ENCODE data around the gene DAAM1.

DNA sequence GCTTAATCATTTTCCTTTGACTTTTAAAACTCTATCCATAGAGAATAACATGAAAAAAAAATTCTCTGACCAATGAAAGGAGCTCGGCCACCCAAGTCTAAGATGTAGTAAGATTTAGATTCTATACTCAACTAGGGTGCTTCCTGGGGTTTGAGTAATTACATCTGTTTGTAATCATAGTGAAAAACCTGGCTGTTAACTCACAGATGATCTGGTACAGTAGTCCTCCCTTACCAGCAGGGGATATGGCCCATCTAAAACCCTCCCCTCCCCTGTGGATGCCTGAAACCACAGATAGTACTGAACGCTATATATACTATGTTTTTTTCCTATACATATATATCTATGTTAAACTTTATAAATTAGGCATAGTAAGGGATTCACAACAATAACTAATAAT is 89.2 kb downstream of the DAAM1 start:
- TF ChIP-seq, protein P1, sequence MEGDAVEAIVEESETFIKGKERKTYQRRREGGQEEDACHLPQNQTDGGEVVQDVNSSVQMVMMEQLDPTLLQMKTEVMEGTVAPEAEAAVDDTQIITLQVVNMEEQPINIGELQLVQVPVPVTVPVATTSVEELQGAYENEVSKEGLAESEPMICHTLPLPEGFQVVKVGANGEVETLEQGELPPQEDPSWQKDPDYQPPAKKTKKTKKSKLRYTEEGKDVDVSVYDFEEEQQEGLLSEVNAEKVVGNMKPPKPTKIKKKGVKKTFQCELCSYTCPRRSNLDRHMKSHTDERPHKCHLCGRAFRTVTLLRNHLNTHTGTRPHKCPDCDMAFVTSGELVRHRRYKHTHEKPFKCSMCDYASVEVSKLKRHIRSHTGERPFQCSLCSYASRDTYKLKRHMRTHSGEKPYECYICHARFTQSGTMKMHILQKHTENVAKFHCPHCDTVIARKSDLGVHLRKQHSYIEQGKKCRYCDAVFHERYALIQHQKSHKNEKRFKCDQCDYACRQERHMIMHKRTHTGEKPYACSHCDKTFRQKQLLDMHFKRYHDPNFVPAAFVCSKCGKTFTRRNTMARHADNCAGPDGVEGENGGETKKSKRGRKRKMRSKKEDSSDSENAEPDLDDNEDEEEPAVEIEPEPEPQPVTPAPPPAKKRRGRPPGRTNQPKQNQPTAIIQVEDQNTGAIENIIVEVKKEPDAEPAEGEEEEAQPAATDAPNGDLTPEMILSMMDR (conservative IDR thresholded peaks at IDR 0.05; ENCODE audit: low read depth, low read length), result no peak
- no peak for TF ChIP-seq EZH2 (IDR thresholded peaks at IDR 0.05; ENCODE audit: borderline replicate concordance, low read depth, low read length, poor library complexity, severe bottlenecking)
